HTERT RPE-1 (cell line): ENCODE measurements around the gene SPATA13.

Source experiments
- in situ Hi-C: fragments of 300-500 bp; cut with MboI; formaldehyde crosslinking; loops from 4 replicates; pipeline ENCODE4 v1.14.3; 2020; ENCODE audit warnings: low sequenced_read_pairs

Gene SPATA13

GRCh38 chr13:24141333-24141910 is 19.1 kb upstream of the SPATA13 start:
- in situ Hi-C loops = no loop called here

GRCh38 chr13:24142453-24142852 is 18.1 kb upstream of the SPATA13 start:
- in situ Hi-C loops = no loop called here

GRCh38 chr13:24142886-24143285 is 17.6 kb upstream of the SPATA13 start:
- in situ Hi-C loops = no loop called here

GRCh38 chr13:24145240-24145639 is 15.3 kb upstream of the SPATA13 start:
- in situ Hi-C loops = no loop called here

- in situ Hi-C loops = no loop called here
Observed at GRCh38 chr13:24145674-24146073, 14.8 kb upstream of the SPATA13 start.

GRCh38 chr13:24146961-24147569 is 13.5 kb upstream of the SPATA13 start:
- in situ Hi-C loops = no loop called here

GRCh38 chr13:24147570-24147963 is 13.0 kb upstream of the SPATA13 start:
- in situ Hi-C loops = no loop called here

GRCh38 chr13:24148414-24149235 is 11.9 kb upstream of the SPATA13 start:
- in situ Hi-C loops = no loop called here

- in situ Hi-C loops = no loop called here
Observed at GRCh38 chr13:24149246-24150032, 11.1 kb upstream of the SPATA13 start.

GRCh38 chr13:24150572-24150971 is 9.9 kb upstream of the SPATA13 start:
- in situ Hi-C loops = no loop called here

GRCh38 chr13:24151864-24152263 is 8.7 kb upstream of the SPATA13 start:
- in situ Hi-C loops = no loop called here

GRCh38 chr13:24152292-24153214 is 8.0 kb upstream of the SPATA13 start:
- in situ Hi-C loops = no loop called here

- in situ Hi-C loops = no loop called here
Observed at GRCh38 chr13:24153347-24153746, 7.2 kb upstream of the SPATA13 start.

GRCh38 chr13:24153979-24154701 is 6.4 kb upstream of the SPATA13 start:
- in situ Hi-C loops = no loop called here

GRCh38 chr13:24159357-24159756 is 1.2 kb upstream of the SPATA13 start:
- in situ Hi-C loops = no loop called here

- in situ Hi-C loops = no loop called here
Observed at GRCh38 chr13:24161010-24161775, 673 bp downstream of the SPATA13 start.

GRCh38 chr13:24161980-24162525 is 1.5 kb downstream of the SPATA13 start:
- in situ Hi-C loops = no loop called here

- in situ Hi-C loops = no loop called here
Observed at GRCh38 chr13:24162604-24163003, 2.1 kb downstream of the SPATA13 start.

GRCh38 chr13:24165746-24166145 is 5.2 kb downstream of the SPATA13 start:
- in situ Hi-C loops = no loop called here
